Left kidney (tissue), 1 donor: ENCODE results near the gene LARP7. TPM values are rescaled to one million over a fixed set of nuclear protein-coding genes. Genes with fewer than 3 reads are reported as not detected.

Experiments used
- polyA plus RNA-seq: library from polyadenylated mRNA; unstranded; fragments of 120-200 nt; gene quantifications from one replicate; pipeline ENCODE4 v1.2.1, GENCODE V29; 2013; ENCODE audit not compliant: insufficient read length

The LARP7 gene
- polyA plus RNA-seq, 1 donor = 124 TPM

Other genes starting within 250 kb of the LARP7 start
- not detected for gene NEUROG2, start 121.0 kb upstream of the LARP7 start, polyA plus RNA-seq
- 30.3 TPM for gene ZGRF1, start 234 bp upstream of the LARP7 start, polyA plus RNA-seq